ENCODE results near the gene TNFAIP2.

The TNFAIP2 gene

DNA sequence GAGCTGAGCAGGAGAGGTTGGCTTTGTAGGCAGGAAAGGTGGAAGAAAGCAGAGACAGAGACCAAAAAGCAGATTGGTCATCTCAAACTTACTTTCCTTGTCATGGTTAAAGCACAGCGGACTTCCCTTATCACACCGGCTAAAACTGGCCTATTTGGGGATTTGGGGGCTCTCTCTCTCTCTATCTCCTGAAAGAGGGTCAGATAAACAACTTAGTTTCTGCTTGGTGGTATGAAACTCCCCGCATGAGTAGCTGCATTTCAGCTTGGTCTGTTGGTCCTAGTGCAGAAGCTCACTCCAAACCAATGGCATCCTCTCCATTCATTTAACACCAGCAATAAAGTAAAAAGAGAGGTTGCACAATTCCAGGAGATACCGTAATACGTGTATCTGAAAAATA lies 57.1 kb downstream of the TNFAIP2 start:
- TF ChIP-seq, protein P1, sequence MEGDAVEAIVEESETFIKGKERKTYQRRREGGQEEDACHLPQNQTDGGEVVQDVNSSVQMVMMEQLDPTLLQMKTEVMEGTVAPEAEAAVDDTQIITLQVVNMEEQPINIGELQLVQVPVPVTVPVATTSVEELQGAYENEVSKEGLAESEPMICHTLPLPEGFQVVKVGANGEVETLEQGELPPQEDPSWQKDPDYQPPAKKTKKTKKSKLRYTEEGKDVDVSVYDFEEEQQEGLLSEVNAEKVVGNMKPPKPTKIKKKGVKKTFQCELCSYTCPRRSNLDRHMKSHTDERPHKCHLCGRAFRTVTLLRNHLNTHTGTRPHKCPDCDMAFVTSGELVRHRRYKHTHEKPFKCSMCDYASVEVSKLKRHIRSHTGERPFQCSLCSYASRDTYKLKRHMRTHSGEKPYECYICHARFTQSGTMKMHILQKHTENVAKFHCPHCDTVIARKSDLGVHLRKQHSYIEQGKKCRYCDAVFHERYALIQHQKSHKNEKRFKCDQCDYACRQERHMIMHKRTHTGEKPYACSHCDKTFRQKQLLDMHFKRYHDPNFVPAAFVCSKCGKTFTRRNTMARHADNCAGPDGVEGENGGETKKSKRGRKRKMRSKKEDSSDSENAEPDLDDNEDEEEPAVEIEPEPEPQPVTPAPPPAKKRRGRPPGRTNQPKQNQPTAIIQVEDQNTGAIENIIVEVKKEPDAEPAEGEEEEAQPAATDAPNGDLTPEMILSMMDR (IDR thresholded peaks at IDR 0.05), result no peak
- peaks cover 13% of the 10 kb centered on the region for H3K9me3 Mint-ChIP-seq
- peaks cover 3% of the 10 kb centered on the region for H3K27me3 Mint-ChIP-seq (ENCODE audit: low read depth, poor library complexity)
- no peak overlapping the region for H3K27ac Mint-ChIP-seq
- DNase-seq, result no peak
- H3K4me1 Mint-ChIP-seq, result peaks cover 9% of the 10 kb centered on the region
- no peak overlapping the region for H3K4me3 Mint-ChIP-seq
- no peaks in the 10 kb centered on the region for H3K36me3 Mint-ChIP-seq (ENCODE audit: low read depth)

DNA sequence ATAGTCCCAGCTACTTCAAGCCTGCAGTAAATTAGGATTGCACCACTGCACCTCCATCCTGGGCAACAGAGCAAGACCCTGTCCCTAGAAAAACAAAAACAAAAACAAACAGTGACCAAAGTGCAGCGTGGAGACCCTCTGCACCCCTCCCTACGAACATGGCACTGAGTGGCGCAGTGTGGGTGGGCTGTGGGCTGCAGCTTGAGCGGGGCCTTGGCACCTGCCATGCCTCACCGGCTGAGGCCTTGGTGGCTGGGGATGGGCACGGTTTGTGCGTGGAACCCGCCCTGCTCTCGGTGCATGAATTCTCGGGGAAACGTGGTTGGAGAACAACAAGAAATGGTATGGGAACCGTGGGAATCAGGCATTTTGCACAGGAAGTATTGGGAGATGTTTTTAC lies 60.8 kb downstream of the TNFAIP2 start:
- Mint-ChIP-seq H3K36me3 (ENCODE audit: low read depth) (no peaks in the 10 kb centered on the region), H3K4me1 (peaks cover 37% of the 10 kb centered on the region), H3K27me3 (ENCODE audit: low read depth, poor library complexity) (peaks cover 35% of the 10 kb centered on the region), H3K27ac (no peak overlapping the region), H3K9me3 (no peaks in the 10 kb centered on the region), H3K4me3 (no peak overlapping the region)
- DNase-seq, result no peak
- TF ChIP-seq, protein P1 (IDR thresholded peaks at IDR 0.05), result no peak

DNA sequence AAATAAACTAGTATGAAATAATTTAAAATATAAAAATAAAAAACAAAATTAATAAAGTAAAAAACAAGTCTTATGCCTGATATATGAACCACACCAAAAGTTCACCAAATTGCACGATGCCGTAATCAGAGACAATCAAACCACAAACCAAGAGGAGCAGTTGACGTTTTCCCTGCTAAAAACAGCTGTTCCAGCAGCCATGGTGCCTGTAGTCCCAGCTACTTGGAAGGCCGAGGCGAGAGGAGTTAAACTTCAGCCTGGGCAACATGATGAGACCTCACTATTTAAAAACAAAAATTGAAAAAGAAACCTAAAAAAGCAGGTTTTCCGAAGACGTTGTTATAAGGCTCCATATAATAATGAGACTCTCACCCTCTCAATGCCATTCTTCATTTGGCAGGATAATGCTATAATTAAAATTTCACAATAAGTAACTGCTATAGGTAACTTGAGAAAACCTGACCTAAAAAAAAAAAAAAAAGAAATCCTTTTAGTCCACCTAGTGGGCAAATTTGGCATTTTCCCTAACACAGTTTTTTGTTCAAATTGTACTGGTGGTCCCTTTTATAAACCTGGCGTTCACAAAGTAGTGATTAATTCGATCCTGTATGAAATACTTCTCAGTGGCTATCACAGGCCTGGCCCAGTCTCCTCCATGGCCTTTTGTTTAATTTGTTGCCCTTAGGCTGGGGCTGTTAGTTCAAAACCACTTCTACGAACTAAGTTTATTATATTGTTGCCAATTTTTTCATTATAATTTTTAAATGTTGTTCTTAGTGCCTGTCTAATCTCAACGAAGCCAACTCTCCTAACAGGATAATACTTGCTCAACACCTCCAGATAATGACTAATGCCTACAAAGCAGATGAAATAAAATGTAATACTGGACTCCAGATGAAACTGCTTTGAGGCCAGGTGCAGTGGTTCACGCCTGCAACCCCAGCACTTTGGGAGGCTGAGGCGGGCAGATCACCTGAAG lies 62.1 kb downstream of the TNFAIP2 start:
- peaks cover 48% of the 10 kb centered on the region for H3K27me3 Mint-ChIP-seq (ENCODE audit: low read depth, poor library complexity)
- peaks cover 7% of the 10 kb centered on the region for H3K9me3 Mint-ChIP-seq
- TF ChIP-seq, protein P1 (IDR thresholded peaks at IDR 0.05), result peak; percentile 89
- no peak for DNase-seq
- peak overlapping the region; percentile 90 for H3K27ac Mint-ChIP-seq
- no peak overlapping the region for H3K4me3 Mint-ChIP-seq
- no peaks in the 10 kb centered on the region for H3K36me3 Mint-ChIP-seq (ENCODE audit: low read depth)
- peaks cover 44% of the 10 kb centered on the region for H3K4me1 Mint-ChIP-seq

DNA sequence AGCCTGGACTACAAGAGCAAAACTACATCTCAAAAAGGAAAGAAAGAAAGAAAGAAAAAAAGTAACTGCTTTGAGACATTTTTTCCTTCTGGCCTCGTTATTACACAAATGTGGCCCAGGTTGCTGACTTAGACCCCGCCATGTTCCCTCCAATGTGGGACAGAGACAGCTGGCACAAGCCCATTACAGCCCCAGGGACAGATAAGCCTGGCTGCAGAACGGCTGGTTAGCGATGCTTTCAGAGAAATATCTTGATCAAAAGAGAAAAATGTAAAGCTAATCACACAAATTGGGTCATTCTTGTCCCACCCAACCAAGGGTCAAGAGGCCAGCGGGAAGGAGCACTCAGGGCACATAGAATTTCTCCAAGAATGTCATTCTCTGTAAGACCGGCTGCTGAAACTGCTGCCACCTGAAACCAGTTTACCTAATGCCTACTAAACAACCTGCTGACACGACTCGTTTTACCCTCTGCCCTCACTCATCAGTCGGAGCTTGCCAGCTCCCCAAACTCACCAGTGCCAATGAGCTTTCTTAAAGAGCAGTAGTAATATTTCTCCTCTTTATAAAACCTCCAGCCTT lies 63.1 kb downstream of the TNFAIP2 start:
- Mint-ChIP-seq H3K4me3 (no peak overlapping the region), H3K4me1 (peaks cover 47% of the 10 kb centered on the region), H3K27me3 (ENCODE audit: low read depth, poor library complexity) (peaks cover 58% of the 10 kb centered on the region), H3K27ac (peak overlapping the region; percentile 12), H3K9me3 (peaks cover 10% of the 10 kb centered on the region), H3K36me3 (ENCODE audit: low read depth) (no peaks in the 10 kb centered on the region)
- TF ChIP-seq, protein P1 (IDR thresholded peaks at IDR 0.05), result no peak
- DNase-seq, result no peak
